Endothelial cell of umbilical vein (primary cell): ENCODE data around the gene FNBP1L. TPM values are rescaled to one million over a fixed set of nuclear protein-coding genes. Genes with fewer than 3 reads are reported as not detected.
"Not testable (repeated sequence)": the region's sequence is repeated elsewhere in the genome, so short reads cannot be mapped to it uniquely, and the experiment has no call there.

Experiments used
- BruUV-seq: library from RNA; stranded (reverse); fragments of 400-500 nt; replicated peaks from 2 replicates; lab custom pipeline; 2021; lab: Mats Ljungman, UMichigan
- CTCF ChIA-PET: fragments of 300-600, 350-600 bp; sonication (Branson Sonifier 250); formaldehyde crosslinking; loops from one replicate; lab custom pipeline; 2021; ENCODE audit warnings: antibody characterized with exemption, inconsistent platforms; lab: Charles Lee
- POLR2A ChIA-PET: fragments of 300-600, 350-600 bp; sonication (Branson Sonifier 250); formaldehyde crosslinking; loops from one replicate; lab custom pipeline; 2021; ENCODE audit warnings: antibody characterized with exemption, inconsistent platforms; lab: Charles Lee
- DNase-seq: peaks from one replicate; pipeline ENCODE4 v3.0.0-alpha.2; 2011; ENCODE audit warnings: low read depth, low spot score
- FAIRE-seq: peaks from 2 replicates; lab custom pipeline; 2011; peaks lifted over from hg19 to GRCh38; lab: Jason Lieb, UNC
- H2AFZ ChIP-seq: 2 replicates; pipeline ENCODE4 v1.6.0; 2012; ENCODE audit warnings: low read depth, low read length, control low read depth, inconsistent platforms
- H3K27ac ChIP-seq: 2 replicates; pipeline ENCODE4 v1.5.1; 2011; ENCODE audit warnings: low read depth, mild to moderate bottlenecking, control low read depth, low read length, moderate library complexity; ENCODE audit not compliant: insufficient read depth
- H3K27me3 ChIP-seq, 2 experiments: 2 replicates each; pipeline versions ENCODE4 v1.6.0 to v1.6.1; 2011; ENCODE audit warnings: low read length in 2 of 2, mixed read lengths in 1 of 2; ENCODE audit not compliant: control insufficient read depth in 2 of 2, insufficient read depth in 2 of 2
- H3K36me3 ChIP-seq, 2 experiments: 2 replicates in 1 of 2; 3 replicates in 1 of 2; pipeline ENCODE4 v1.5.1; 2011; ENCODE audit warnings: low read length in 2 of 2, mild to moderate bottlenecking in 1 of 2, moderate library complexity in 1 of 2; ENCODE audit not compliant: control insufficient read depth in 2 of 2, insufficient read depth in 2 of 2; ENCODE audit errors: extremely low read depth in 1 of 2
- H3K4me1 ChIP-seq: 3 replicates; pipeline ENCODE4 v1.5.1; 2011; ENCODE audit warnings: mild to moderate bottlenecking, low read length; ENCODE audit not compliant: control insufficient read depth, insufficient read depth; ENCODE audit errors: extremely low read depth
- H3K4me2 ChIP-seq: 2 replicates; pipeline ENCODE4 v1.6.1; 2011; ENCODE audit warnings: low read length, control low read depth, mixed read lengths; ENCODE audit not compliant: insufficient read depth
- H3K4me3 ChIP-seq, 3 experiments: fragments of 200-600 bp in 1 of 3; sonication (generic), shearing (Covaris generic) in 1 of 3; replicated peaks in 1 of 3; 2 replicates each; pipeline ENCODE4 v1.5.1; 2011 to 2016; ENCODE audit warnings: control low read depth in 3 of 3, low read length in 3 of 3, mild to moderate bottlenecking in 2 of 3, inconsistent platforms in 1 of 3, low read depth in 1 of 3, moderate library complexity in 1 of 3; ENCODE audit not compliant: insufficient read depth in 1 of 3
- H3K79me2 ChIP-seq: 2 replicates; pipeline ENCODE4 v1.6.0; 2012; ENCODE audit warnings: low read length, inconsistent platforms; ENCODE audit not compliant: control insufficient read depth, insufficient read depth
- H3K9ac ChIP-seq: replicated peaks from 2 replicates; pipeline ENCODE3; 2011; ENCODE audit warnings: low read length, control low read depth; ENCODE audit not compliant: insufficient read depth; ENCODE audit errors: extremely low read depth
- H3K9me1 ChIP-seq: replicated peaks from 3 replicates; pipeline ENCODE4 v1.6.0; 2011; ENCODE audit warnings: mild to moderate bottlenecking, low read length; ENCODE audit not compliant: control insufficient read depth, insufficient read depth; ENCODE audit errors: extremely low read depth
- H3K9me3 ChIP-seq: replicated peaks from 2 replicates; pipeline ENCODE4 v1.5.1; 2012; ENCODE audit warnings: low read length, inconsistent platforms; ENCODE audit not compliant: control insufficient read depth, insufficient read depth
- H4K20me1 ChIP-seq: replicated peaks from 2 replicates; pipeline ENCODE3; 2011; ENCODE audit warnings: mild to moderate bottlenecking, low read length; ENCODE audit not compliant: control insufficient read depth, insufficient read depth; ENCODE audit errors: extremely low read depth
- GATA2 ChIP-seq: IDR thresholded peaks from 2 replicates; pipeline ENCODE4 v1.7.0; 2011; ENCODE audit warnings: low read depth, mild to moderate bottlenecking, moderate library complexity, mixed read lengths, low read length; ENCODE audit not compliant: insufficient read length, insufficient read depth
- MYC ChIP-seq: IDR thresholded peaks from one replicate; pipeline ENCODE4 v1.6.1; 2011; ENCODE audit warnings: mild to moderate bottlenecking, low read depth, low read length
- POLR2AphosphoS5 ChIP-seq: IDR thresholded peaks from 2 replicates; pipeline ENCODE4 v1.6.1; 2012; ENCODE audit warnings: low read depth, mild to moderate bottlenecking, control low read depth, low read length, moderate library complexity; ENCODE audit not compliant: insufficient read depth
- dilution Hi-C: fragments of 300-500 bp; cut with MboI; formaldehyde crosslinking; loops from one replicate; pipeline ENCODE4 v1.15.0; 2019; ENCODE audit warnings: low sequenced_read_pairs; ENCODE audit not compliant: extremely low pct_ligation_motif_present
- intact Hi-C: fragments of 100-400 bp; cut with micrococcal nuclease; formaldehyde crosslinking; loops from one replicate; pipeline ENCODE4 v1.10.0; 2022
- polyA plus RNA-seq, 4 experiments: library from polyadenylated mRNA; depleted of rRNA in 3 of 4; stranded (reverse) in 3 of 4; unstranded in 1 of 4; fragments of >200 nt; gene quantifications; 2 replicates each; pipeline versions ENCODE4 v1.2.1 to v1.2.3, GENCODE V29; 2011 to 2012; ENCODE audit warnings: missing spikeins in 1 of 4
- total RNA-seq: library from RNA; stranded (reverse); gene quantifications from 2 replicates; pipeline ENCODE4 v1.2.3, GENCODE V29; 2021

FNBP1L gene
- total and polyA plus RNA-seq, 2 donors (not counting 3 experiments of a cell fraction or from before 2014, with no cell fraction given): 28.1 to 56.4 TPM

- Histone ChIP-seq H3K4me3 (no peak overlapping the region), H3K27me3 (no peaks in the 10 kb centered on the region), H3K79me2 (no peaks in the 10 kb centered on the region), H3K9me1 (no peaks in the 10 kb centered on the region), H3K36me3 (peaks cover 9 to 10% of the 10 kb centered on the region in 2 experiments), H3K27ac (peak overlapping the region; percentile 34), H3K4me1 (peaks cover 58% of the 10 kb centered on the region), H3K4me2 (peak overlapping the region; percentile 46), H2AFZ (no peak overlapping the region), H3K9me3 (no peaks in the 10 kb centered on the region), H4K20me1 (no peaks in the 10 kb centered on the region), H3K9ac (no peak overlapping the region)
- CTCF ChIA-PET: interaction anchor here (0.8 to 2.9 kb wide), 9 partner anchors 11 to 291 kb away, joined by 3 to 11 read pairs (median 4); partner anchors contain the start of gene FNBP1L
- TSS peak; percentile 11 for BruUV-seq
- peak; percentile 48 for FAIRE-seq
- dilution Hi-C loops: no loop called here
- TF ChIP-seq MYC (no peak), GATA2 (peak; percentile 29)
- DNase-seq: peak; percentile 70
- intact Hi-C loops: loop anchor here (1.0 kb wide), 1 partner anchor 208 kb away; the partner anchor contains the start of gene DR1
- POLR2A ChIA-PET: interaction anchor here (1.1 kb wide), 1 partner anchor 73 kb away, joined by 4 read pairs; no protein-coding TSS in a partner anchor
Observed at GRCh38 chr1:93552741-93553455, 105.0 kb downstream of the FNBP1L start.

GRCh38 chr1:93553886-93554490 lies 106.1 kb downstream of the FNBP1L start:
- Histone ChIP-seq H3K9ac (peak overlapping the region; percentile 6), H3K4me2 (peak overlapping the region; percentile 71), H3K27ac (peak overlapping the region; percentile 56), H3K4me1 (peaks cover 58% of the 10 kb centered on the region), H3K4me3 (peak overlapping the region in 1 of 3 experiments; percentile 25)
- peak; percentile 18 for TF ChIP-seq POLR2AphosphoS5
- dilution Hi-C loops, POLR2A ChIA-PET, H3K79me2 ChIP-seq, H4K20me1 ChIP-seq, H3K27me3 ChIP-seq, H2AFZ ChIP-seq, H3K9me3 ChIP-seq, BruUV-seq, H3K9me1 ChIP-seq, H3K36me3 ChIP-seq: not testable (repeated sequence)
- peak; percentile 80 for FAIRE-seq
- intact Hi-C loops: loop anchor here (1.0 to 2.0 kb wide), 2 partner anchors 209 to 291 kb away; partner anchors contain the start of gene DR1
- DNase-seq: peak; percentile 80
- CTCF ChIA-PET: interaction anchor here (1.1 to 2.4 kb wide), 5 partner anchors 16 to 290 kb away, joined by 4 to 11 read pairs (median 8); partner anchors contain the start of gene FNBP1L
